Right lobe of liver (tissue), 6 donors: ENCODE data around the gene PCP4. TPM values are rescaled to one million over a fixed set of nuclear protein-coding genes. Genes with fewer than 3 reads are reported as not detected.

ENCODE experiments used
- ATAC-seq, 4 donors: fragments of 200-7000 bp; cut with Tn5 transposase; one replicate each; pipeline ENCODE4 v1.9.1; 2020; ENCODE audit warnings: mild to moderate bottlenecking in 4 of 4, moderate library complexity in 4 of 4
- DNase-seq, 3 donors: peaks; one replicate each; pipeline ENCODE4 v3.0.0-alpha.2; 2020
- H3K27ac ChIP-seq, 3 donors: fragments of 200-600 bp; one replicate each; pipeline ENCODE4 v1.8.0; 2022
- H3K27me3 ChIP-seq, 2 donors: fragments of 200-600 bp; one replicate each; pipeline ENCODE4 v1.8.0; 2022
- H3K36me3 ChIP-seq, 4 donors: fragments of 200-600 bp; sonication (generic) in 1 of 4; one replicate each; pipeline versions ENCODE4 v1.5.1 to v1.8.0; 2017 to 2022; ENCODE audit warnings: control low read depth in 1 of 4
- H3K4me1 ChIP-seq, 4 donors: fragments of 200-600 bp; sonication (generic) in 1 of 4; one replicate each; pipeline versions ENCODE4 v1.5.1 to v1.8.0; 2017 to 2022; ENCODE audit warnings: control low read depth in 1 of 4
- H3K4me3 ChIP-seq, 3 donors: fragments of 200-600 bp; one replicate each; pipeline ENCODE4 v1.8.0; 2022
- H3K9me3 ChIP-seq, 4 donors: fragments of 200-600 bp; sonication (generic) in 1 of 4; one replicate each; pipeline versions ENCODE4 v1.5.1 to v1.8.0; 2017 to 2022; ENCODE audit warnings: control low read depth in 1 of 4
- POLR2A ChIP-seq: fragments of 450-650 bp; IDR thresholded peaks from one replicate; pipeline ENCODE4 v1.6.1; 2017; ENCODE audit warnings: antibody characterized with exemption, mild to moderate bottlenecking
- WGBS: methylation state at CpG from one replicate; pipeline ENCODE4 v1.1.6; 2018; ENCODE audit warnings: low coverage, low lambda C conversion rate; ENCODE audit not compliant: insufficient coverage; ENCODE audit errors: missing lambda C conversion rate; 5-methylcytosine and 5-hydroxymethylcytosine counted together
- intact Hi-C, 2 donors: fragments of 100-400 bp; cut with DNase I; formaldehyde crosslinking; loops; one replicate each; pipeline versions ENCODE4 v1.11.2 to v1.14.1; 2022
- total RNA-seq, 6 experiments: library from RNA; depleted of rRNA in 2 of 6; stranded (reverse); fragments of >200 nt in 2 of 6; fragmentation: NEBNext Ultra II Directional in 3 of 6; extraction: Animal tissue kit (Norgen Biotek cat#: 25700) in 3 of 6; gene quantifications; one replicate each; pipeline versions ENCODE4 v1.1.0 to v1.2.4, GENCODE V29; 2016 to 2023
- TF ChIP-seq, protein P1 (sequence below), 4 donors: fragments of 200-600 bp in 3 of 4; fragments of 450-650 bp in 1 of 4; IDR thresholded peaks; one replicate each; pipeline versions ENCODE4 v1.5.1 to v1.8.0; 2016 to 2022; ENCODE audit warnings: antibody characterized with exemption in 4 of 4, mild to moderate bottlenecking in 2 of 4
- donor health status: DM: no; HTN: yes; CAD: no.
- donor health status: DM: no; HTN: no; CAD: no.
- donor health status: DM: no; HTN: no; CAD: no.
- donor health status: DM: no; HTN: yes; CAD: no.
- donor health status: DM: no; HTN: yes; CAD: no.

PCP4 gene
- total RNA-seq, 6 experiments from 2014 or later = not detected

DNA sequence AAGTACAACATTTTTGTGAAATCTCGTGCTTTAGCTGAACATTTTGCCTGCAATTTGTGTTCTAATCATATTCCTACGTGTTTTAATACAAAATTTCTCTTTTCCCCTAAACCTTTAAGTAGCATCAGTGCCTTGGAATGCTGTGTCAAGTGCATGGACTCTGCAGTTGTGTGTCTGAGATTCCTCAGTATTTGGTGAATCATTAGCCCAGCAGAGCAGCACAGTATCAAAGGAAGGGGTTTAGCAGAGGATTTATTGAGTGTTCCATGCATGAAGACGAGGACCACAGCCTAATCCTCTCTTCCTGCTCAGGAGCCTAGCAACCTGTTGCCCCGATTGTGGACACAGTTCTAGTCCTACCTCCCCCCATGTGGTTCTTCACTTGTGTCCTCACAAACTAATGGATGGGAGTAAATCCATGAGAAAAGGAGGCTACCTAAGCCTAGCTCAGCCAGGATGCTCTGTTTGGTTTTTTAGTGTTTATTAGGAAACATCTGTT is 29.3 kb upstream of the PCP4 start:
- Histone ChIP-seq H3K4me3 (no peak overlapping the region), H3K27me3 (no peaks in the 10 kb centered on the region), H3K4me1 (no peaks in the 10 kb centered on the region), H3K36me3 (no peaks in the 10 kb centered on the region), H3K27ac (no peak overlapping the region), H3K9me3 (no peaks in the 10 kb centered on the region)
- DNase-seq (no peak), ATAC-seq (no peak)
- 24% methylated on average over 4 of the region's 4 CpGs for WGBS
- TF ChIP-seq, protein P1, sequence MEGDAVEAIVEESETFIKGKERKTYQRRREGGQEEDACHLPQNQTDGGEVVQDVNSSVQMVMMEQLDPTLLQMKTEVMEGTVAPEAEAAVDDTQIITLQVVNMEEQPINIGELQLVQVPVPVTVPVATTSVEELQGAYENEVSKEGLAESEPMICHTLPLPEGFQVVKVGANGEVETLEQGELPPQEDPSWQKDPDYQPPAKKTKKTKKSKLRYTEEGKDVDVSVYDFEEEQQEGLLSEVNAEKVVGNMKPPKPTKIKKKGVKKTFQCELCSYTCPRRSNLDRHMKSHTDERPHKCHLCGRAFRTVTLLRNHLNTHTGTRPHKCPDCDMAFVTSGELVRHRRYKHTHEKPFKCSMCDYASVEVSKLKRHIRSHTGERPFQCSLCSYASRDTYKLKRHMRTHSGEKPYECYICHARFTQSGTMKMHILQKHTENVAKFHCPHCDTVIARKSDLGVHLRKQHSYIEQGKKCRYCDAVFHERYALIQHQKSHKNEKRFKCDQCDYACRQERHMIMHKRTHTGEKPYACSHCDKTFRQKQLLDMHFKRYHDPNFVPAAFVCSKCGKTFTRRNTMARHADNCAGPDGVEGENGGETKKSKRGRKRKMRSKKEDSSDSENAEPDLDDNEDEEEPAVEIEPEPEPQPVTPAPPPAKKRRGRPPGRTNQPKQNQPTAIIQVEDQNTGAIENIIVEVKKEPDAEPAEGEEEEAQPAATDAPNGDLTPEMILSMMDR (IDR thresholded peaks at IDR 0.05) = no peak
- intact Hi-C loops = no loop called here

DNA sequence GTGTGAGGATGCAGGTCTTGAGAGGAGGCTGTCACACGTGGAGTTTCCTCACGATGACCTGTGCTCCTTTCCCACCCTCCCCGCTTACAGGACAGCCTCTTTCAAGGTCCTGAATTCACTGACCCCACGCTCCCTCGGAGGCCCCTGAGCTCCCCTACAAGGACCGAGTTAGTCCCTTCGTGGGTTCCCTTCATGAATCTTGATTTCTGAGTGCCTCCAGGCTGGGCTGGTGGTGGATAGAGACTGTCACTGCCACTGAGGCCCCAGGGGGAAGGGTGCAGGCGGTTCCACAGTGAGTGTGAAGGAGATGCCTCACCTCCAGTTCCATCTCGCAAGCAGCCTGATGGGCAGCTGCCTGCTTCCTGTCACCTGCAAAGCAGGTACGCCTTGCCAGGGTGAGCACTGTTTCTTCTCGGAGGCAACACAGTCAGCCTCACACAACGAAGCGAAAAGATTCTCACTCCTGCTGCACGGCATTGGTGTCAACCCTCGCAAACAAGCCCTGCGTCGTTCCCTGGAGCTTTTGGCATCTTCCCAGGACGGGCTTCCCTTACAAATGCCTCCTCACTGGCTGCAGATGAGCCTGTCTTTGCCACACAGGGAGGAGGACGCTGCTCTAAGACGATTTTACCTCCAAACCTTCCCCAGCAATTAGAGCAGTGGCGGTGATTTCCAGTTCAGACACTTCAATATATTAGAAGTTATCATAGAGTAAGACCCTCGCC is 26.7 kb upstream of the PCP4 start:
- DNase-seq (no peak), ATAC-seq (no peak)
- 43% methylated on average over 10 of the region's 22 CpGs for WGBS
- intact Hi-C loops = no loop called here
- H3K4me1 ChIP-seq = no peaks in the 10 kb centered on the region
- H3K4me3 ChIP-seq = no peak overlapping the region
- no peaks in the 10 kb centered on the region for H3K36me3 ChIP-seq
- TF ChIP-seq POLR2A = no peak
- TF ChIP-seq, protein P1 (IDR thresholded peaks at IDR 0.05) = no peak
- H3K27ac ChIP-seq = no peak overlapping the region
- no peaks in the 10 kb centered on the region for H3K27me3 ChIP-seq
- no peaks in the 10 kb centered on the region for H3K9me3 ChIP-seq

DNA sequence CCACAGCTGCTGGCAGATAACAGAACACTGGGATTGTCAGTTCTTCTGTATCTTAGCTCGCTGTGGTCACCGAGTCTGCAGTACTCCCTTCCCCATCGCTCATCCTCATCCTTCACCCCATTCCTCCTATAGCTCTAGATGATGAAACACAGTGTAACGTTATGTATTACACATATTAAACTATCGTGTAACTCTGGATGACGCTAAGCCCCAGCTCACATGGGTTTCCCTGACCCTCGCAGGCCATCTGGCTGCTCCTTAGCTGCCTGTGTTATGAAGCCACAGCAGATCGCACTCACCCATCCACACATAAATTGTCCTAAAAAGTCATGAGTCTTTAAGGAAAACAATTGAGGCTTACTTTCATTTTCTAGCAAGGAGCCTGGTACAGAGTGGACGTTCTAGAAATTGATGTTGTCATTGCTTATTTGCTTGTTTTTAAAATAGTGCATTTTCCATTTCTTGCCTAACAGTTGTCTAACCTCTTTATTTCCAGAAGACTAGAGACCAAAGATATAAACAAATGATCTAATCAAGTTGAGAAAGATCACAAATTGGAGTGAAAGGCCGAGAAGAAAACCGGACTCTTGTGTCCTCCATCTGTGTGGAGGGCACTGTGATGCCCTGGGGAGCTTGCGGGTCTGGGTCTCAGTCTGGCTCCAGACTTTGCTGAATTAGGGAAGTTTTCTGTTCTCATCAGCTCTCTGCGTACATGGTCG is 24.3 kb upstream of the PCP4 start:
- DNase-seq = no peak
- 57% methylated on average over 14 of the region's 14 CpGs for WGBS
- Histone ChIP-seq H3K36me3 (no peaks in the 10 kb centered on the region), H3K9me3 (no peaks in the 10 kb centered on the region), H3K4me1 (no peaks in the 10 kb centered on the region), H3K27ac (no peak overlapping the region), H3K4me3 (no peak overlapping the region), H3K27me3 (no peaks in the 10 kb centered on the region)
- ATAC-seq = no peak
- intact Hi-C loops = no loop called here
- TF ChIP-seq, protein P1 (IDR thresholded peaks at IDR 0.05) = no peak
- no peak for TF ChIP-seq POLR2A

DNA sequence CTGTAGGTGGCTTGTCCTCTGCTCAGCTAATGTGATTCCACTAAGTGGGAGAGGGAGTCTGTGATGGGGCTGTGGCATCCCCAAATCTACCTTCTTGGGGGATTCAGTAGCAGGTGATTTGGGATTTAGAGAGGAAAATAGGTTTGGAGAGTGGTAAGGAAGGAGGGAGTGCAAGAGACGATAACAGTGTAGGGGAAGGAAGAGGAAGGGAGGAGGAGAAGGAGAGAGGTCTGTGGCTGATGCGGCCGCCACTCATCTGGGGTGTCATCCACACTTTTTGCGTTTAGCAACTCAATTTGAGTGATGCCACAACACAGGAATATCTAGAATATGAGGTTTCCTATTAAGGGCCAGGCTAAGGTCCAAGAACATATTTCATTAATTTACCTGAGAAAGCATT is 23.8 kb upstream of the PCP4 start:
- H3K9me3 ChIP-seq = no peaks in the 10 kb centered on the region

More for the DNA sequence above, 23.8 kb upstream of the PCP4 start:
- Histone ChIP-seq H3K36me3 (no peaks in the 10 kb centered on the region), H3K27ac (no peak overlapping the region), H3K4me1 (no peaks in the 10 kb centered on the region), H3K4me3 (no peak overlapping the region), H3K27me3 (no peaks in the 10 kb centered on the region)
- DNase-seq (no peak), ATAC-seq (no peak)
- intact Hi-C loops = no loop called here
- TF ChIP-seq POLR2A = no peak
- TF ChIP-seq, protein P1 (IDR thresholded peaks at IDR 0.05) = no peak
- 67% methylated on average over 4 of the region's 4 CpGs for WGBS
